Prostate gland (tissue), 2 donors: ENCODE measurements around the gene LRBA. TPM values are rescaled to one million over a fixed set of nuclear protein-coding genes. Genes with fewer than 3 reads are reported as not detected.
A peak's percentile ranks its signal among the peaks of the same experiment; 100 is the strongest.
"Not testable (repeated sequence)": the region's sequence is repeated elsewhere in the genome, so short reads cannot be mapped to it uniquely, and the experiment has no call there.

Experiments used
- DNase-seq: peaks from one replicate; pipeline ENCODE4 v3.0.0-alpha.2; 2019; ENCODE audit warnings: low spot score
- H3K27ac ChIP-seq, 2 donors: fragments of 200-600 bp; sonication (generic); 2 replicates each; pipeline ENCODE4 v1.5.1; 2017 to 2019
- H3K27me3 ChIP-seq: fragments of 200-600 bp; sonication (generic); replicated peaks from 2 replicates; pipeline ENCODE4 v1.5.1; 2019; ENCODE audit not compliant: insufficient read depth
- H3K36me3 ChIP-seq, 2 donors: fragments of 200-600 bp; sonication (generic); 1 replicate in 1 of 2; 2 replicates in 1 of 2; pipeline versions ENCODE4 v1.5.1 to v1.8.1; 2017 to 2019
- H3K4me1 ChIP-seq: fragments of 200-600 bp; sonication (generic); replicated peaks from 2 replicates; pipeline ENCODE4 v1.5.1; 2019
- H3K4me3 ChIP-seq, 2 donors: fragments of 200-600 bp; sonication (generic); 2 replicates each; pipeline ENCODE4 v1.5.1; 2017 to 2019
- H3K9me3 ChIP-seq: fragments of 200-600 bp; sonication (generic); 2 replicates; pipeline ENCODE4 v1.5.1; 2017
- CTCF ChIP-seq, 4 experiments: fragments of 200-600 bp in 2 of 4; fragments of 450-650 bp in 2 of 4; sonication (generic) in 2 of 4; IDR thresholded peaks; 1 replicate in 3 of 4; 2 replicates in 1 of 4; pipeline ENCODE4 v1.5.1; 2016 to 2019; ENCODE audit warnings: antibody characterized with exemption in 4 of 4, mild to moderate bottlenecking in 2 of 4, moderate library complexity in 2 of 4
- POLR2A ChIP-seq: fragments of 450-650 bp; IDR thresholded peaks from one replicate; pipeline ENCODE4 v1.6.1; 2016; ENCODE audit warnings: antibody characterized with exemption, mild to moderate bottlenecking
- POLR2AphosphoS5 ChIP-seq: sonication (generic); formaldehyde crosslinking; IDR thresholded peaks from one replicate; pipeline ENCODE4 v1.6.1; 2017; ENCODE audit warnings: antibody characterized with exemption
- WGBS: methylation state at CpG from one replicate; pipeline ENCODE4 v1.1.5; 2018; 5-methylcytosine and 5-hydroxymethylcytosine counted together
- intact Hi-C: fragments of 100-400 bp; cut with DNase I; formaldehyde crosslinking; loops from one replicate; pipeline ENCODE4 v1.14.2; 2022
- total RNA-seq, 2 donors: library from RNA; depleted of rRNA; stranded (reverse); fragments of >200 nt; gene quantifications; one replicate each; pipeline ENCODE4 v1.1.0, GENCODE V29; 2016

Gene LRBA, protein sequence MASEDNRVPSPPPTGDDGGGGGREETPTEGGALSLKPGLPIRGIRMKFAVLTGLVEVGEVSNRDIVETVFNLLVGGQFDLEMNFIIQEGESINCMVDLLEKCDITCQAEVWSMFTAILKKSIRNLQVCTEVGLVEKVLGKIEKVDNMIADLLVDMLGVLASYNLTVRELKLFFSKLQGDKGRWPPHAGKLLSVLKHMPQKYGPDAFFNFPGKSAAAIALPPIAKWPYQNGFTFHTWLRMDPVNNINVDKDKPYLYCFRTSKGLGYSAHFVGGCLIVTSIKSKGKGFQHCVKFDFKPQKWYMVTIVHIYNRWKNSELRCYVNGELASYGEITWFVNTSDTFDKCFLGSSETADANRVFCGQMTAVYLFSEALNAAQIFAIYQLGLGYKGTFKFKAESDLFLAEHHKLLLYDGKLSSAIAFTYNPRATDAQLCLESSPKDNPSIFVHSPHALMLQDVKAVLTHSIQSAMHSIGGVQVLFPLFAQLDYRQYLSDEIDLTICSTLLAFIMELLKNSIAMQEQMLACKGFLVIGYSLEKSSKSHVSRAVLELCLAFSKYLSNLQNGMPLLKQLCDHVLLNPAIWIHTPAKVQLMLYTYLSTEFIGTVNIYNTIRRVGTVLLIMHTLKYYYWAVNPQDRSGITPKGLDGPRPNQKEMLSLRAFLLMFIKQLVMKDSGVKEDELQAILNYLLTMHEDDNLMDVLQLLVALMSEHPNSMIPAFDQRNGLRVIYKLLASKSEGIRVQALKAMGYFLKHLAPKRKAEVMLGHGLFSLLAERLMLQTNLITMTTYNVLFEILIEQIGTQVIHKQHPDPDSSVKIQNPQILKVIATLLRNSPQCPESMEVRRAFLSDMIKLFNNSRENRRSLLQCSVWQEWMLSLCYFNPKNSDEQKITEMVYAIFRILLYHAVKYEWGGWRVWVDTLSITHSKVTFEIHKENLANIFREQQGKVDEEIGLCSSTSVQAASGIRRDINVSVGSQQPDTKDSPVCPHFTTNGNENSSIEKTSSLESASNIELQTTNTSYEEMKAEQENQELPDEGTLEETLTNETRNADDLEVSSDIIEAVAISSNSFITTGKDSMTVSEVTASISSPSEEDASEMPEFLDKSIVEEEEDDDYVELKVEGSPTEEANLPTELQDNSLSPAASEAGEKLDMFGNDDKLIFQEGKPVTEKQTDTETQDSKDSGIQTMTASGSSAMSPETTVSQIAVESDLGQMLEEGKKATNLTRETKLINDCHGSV (N-terminal part only)
- 10 to 100 TPM; 69.8 to 79.8 TPM for total RNA-seq

GRCh38 chr4:151014521-151015458, at the start of gene LRBA:
Gene LRBA (minus strand): TSS chr4:151015284. CDS start chr4:151014642, 642 bp downstream.
- under 1% methylated on average over 37 of the region's 37 CpGs for WGBS
- H3K27me3 ChIP-seq, result no peaks in the 10 kb centered on the region
- DNase-seq, result peak; percentile 89
- peak within 1 kb of the TSS; percentile 85 to 98 for H3K4me3 ChIP-seq
- no peaks in the 10 kb centered on the region for H3K9me3 ChIP-seq
- intact Hi-C loops, result no loop called here
- H3K36me3 ChIP-seq, result no peaks in the 10 kb centered on the region
- H3K27ac ChIP-seq, result peak within 1 kb of the TSS; percentile 98
- no peaks in the 10 kb centered on the region for H3K4me1 ChIP-seq
- TF ChIP-seq CTCF (IDR thresholded peaks at IDR 0.05), result peak in 1 of 4 experiments; percentile 2
- TF ChIP-seq POLR2AphosphoS5, result peak; percentile 60
- peak; percentile 62 for TF ChIP-seq POLR2A

DNA sequence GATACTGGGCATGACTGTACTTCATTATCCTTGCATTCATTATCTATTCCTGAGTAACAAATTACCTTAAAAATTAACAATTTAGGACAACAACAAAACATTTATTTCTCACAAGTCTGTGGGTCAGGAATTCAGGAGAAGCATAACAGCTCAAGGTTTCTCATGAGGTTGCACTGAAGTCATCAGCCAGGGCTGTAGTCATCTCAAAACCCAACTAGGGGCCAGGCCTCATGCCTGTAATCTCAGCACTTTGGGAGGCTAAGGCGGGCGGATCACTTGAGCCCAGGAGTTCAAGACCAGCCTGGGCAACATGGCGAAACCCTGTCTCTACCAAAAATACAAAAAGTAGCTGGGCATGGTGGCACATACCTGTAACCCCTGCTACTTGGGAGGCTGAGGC, 48.1 kb upstream of the LRBA start:
- H3K36me3 ChIP-seq, H3K4me1 ChIP-seq, DNase-seq, H3K27ac ChIP-seq, H3K27me3 ChIP-seq, intact Hi-C loops, H3K4me3 ChIP-seq, H3K9me3 ChIP-seq: not testable (repeated sequence)
- 92% methylated on average over 3 of the region's 3 CpGs for WGBS

GRCh38 chr4:151055539-151055938, 40.5 kb upstream of the LRBA start:
- H3K4me3 ChIP-seq, result no peak overlapping the region
- no peak for DNase-seq
- TF ChIP-seq CTCF (IDR thresholded peaks at IDR 0.05) (no peak), POLR2A (no peak), POLR2AphosphoS5 (no peak)
- no peaks in the 10 kb centered on the region for H3K36me3 ChIP-seq
- H3K27me3 ChIP-seq, result no peaks in the 10 kb centered on the region
- H3K27ac ChIP-seq, result no peak overlapping the region
- 62% methylated on average over 1 of the region's 1 CpG for WGBS
- intact Hi-C loops, result no loop called here
- H3K9me3 ChIP-seq, result no peaks in the 10 kb centered on the region
- no peaks in the 10 kb centered on the region for H3K4me1 ChIP-seq

- intact Hi-C loops, result no loop called here
- no peak for TF ChIP-seq POLR2A
- no peak for TF ChIP-seq POLR2AphosphoS5
- no peak for TF ChIP-seq CTCF (IDR thresholded peaks at IDR 0.05)
Observed at GRCh38 chr4:151052785-151053184, 37.7 kb upstream of the LRBA start.

More at GRCh38 chr4:151052785-151053184, 37.7 kb upstream of the LRBA start:
- no peak overlapping the region for H3K27ac ChIP-seq
- H3K9me3 ChIP-seq, result no peaks in the 10 kb centered on the region
- DNase-seq, result no peak
- 85% methylated on average over 3 of the region's 3 CpGs for WGBS
- no peaks in the 10 kb centered on the region for H3K27me3 ChIP-seq
- H3K4me1 ChIP-seq, result no peaks in the 10 kb centered on the region
- H3K4me3 ChIP-seq, result no peak overlapping the region
- no peaks in the 10 kb centered on the region for H3K36me3 ChIP-seq
